ENCODE measurements around the gene NDUFS5. TPM values are rescaled to one million over a fixed set of nuclear protein-coding genes. Genes with fewer than 3 reads are reported as not detected.

Gene NDUFS5
- total RNA-seq, 1 experiment from 2014 or later = 316 TPM

GRCh38 chr1:39081271-39082009, 55.3 kb downstream of the NDUFS5 start:
- Histone ChIP-seq H3K36me3 (ENCODE audit: control insufficient read depth, insufficient read depth, low read length) (no peaks in the 10 kb centered on the region), H3K27ac (ENCODE audit: low read length) (no peak overlapping the region), H3K27me3 (ENCODE audit: control insufficient read depth, insufficient read depth, low read length) (peaks cover 4% of the 10 kb centered on the region; the same call in 1 of the 2 replicates), H3K4me1 (ENCODE audit: control insufficient read depth, insufficient read depth, low read length) (peaks cover under 1% of the 10 kb centered on the region; the same call in 1 of the 2 replicates), H3K4me3 (ENCODE audit: low read depth in 2 of 2, low read length in 2 of 2) (peak overlapping the region; percentile 43 to 47; a peak in 3 of 4 replicates), H3K9me3 (ENCODE audit: control insufficient read depth, insufficient read depth, low read depth, low read length) (no peaks in the 10 kb centered on the region)
- in situ Hi-C loops (cut with HindIII; ENCODE audit: low pct_unique_long_range_greater_than_20kb, low sequenced_read_pairs) (no loop called here), intact Hi-C loops (cut with micrococcal nuclease; ENCODE audit: unreplicated experiment) (no loop called here)
- DNase-seq (ENCODE audit: low read depth, low spot score) (no peak), ATAC-seq (peak; percentile 65)
- BruUV-seq (replicated peaks) = no TSS peak
- CTCF ChIA-PET = no interaction called here
- POLR2A ChIA-PET = interaction anchor here (0.8 kb wide), 1 partner anchor 185 kb away, joined by 7 read pairs; no protein-coding TSS in a partner anchor
- TF ChIP-seq REST (IDR thresholded peaks at IDR 0.05; ENCODE audit: insufficient read depth in 1 of 2, low read depth in 2 of 2, low read length in 1 of 2) (no peak), TCF7L2 (IDR thresholded peaks at IDR 0.05; ENCODE audit: low read depth, low read length) (no peak), SIN3A (IDR thresholded peaks at IDR 0.05; ENCODE audit: borderline replicate concordance, insufficient read depth, low read depth, low read length) (no peak), CTCF (IDR thresholded peaks at IDR 0.05) (no peak), POLR2AphosphoS5 (IDR thresholded peaks at IDR 0.05; ENCODE audit: low read depth, low read length) (no peak)

GRCh38 chr1:39082010-39082799, 56.1 kb downstream of the NDUFS5 start:
- ChIA-PET CTCF (interaction anchor here (0.7 kb wide), 1 partner anchor 124 kb away, joined by 4 read pairs; no protein-coding TSS in a partner anchor), POLR2A (no interaction called here)
- intact Hi-C loops (cut with micrococcal nuclease; ENCODE audit: unreplicated experiment) (no loop called here), in situ Hi-C loops (cut with HindIII; ENCODE audit: low pct_unique_long_range_greater_than_20kb, low sequenced_read_pairs) (no loop called here)
- TF ChIP-seq REST (IDR thresholded peaks at IDR 0.05; ENCODE audit: insufficient read depth in 1 of 2, low read depth in 2 of 2, low read length in 1 of 2) = no peak
- TF ChIP-seq TCF7L2 (IDR thresholded peaks at IDR 0.05; ENCODE audit: low read depth, low read length) = no peak
- TF ChIP-seq SIN3A (IDR thresholded peaks at IDR 0.05; ENCODE audit: borderline replicate concordance, insufficient read depth, low read depth, low read length) = no peak
- TF ChIP-seq CTCF (IDR thresholded peaks at IDR 0.05) = no peak
- TF ChIP-seq POLR2AphosphoS5 (IDR thresholded peaks at IDR 0.05; ENCODE audit: low read depth, low read length) = no peak
- Histone ChIP-seq H3K36me3 (ENCODE audit: control insufficient read depth, insufficient read depth, low read length) (no peaks in the 10 kb centered on the region), H3K9me3 (ENCODE audit: control insufficient read depth, insufficient read depth, low read depth, low read length) (no peaks in the 10 kb centered on the region), H3K27ac (ENCODE audit: low read length) (no peak overlapping the region), H3K4me3 (ENCODE audit: low read depth in 2 of 2, low read length in 2 of 2) (peak overlapping the region; percentile 43 to 47; a peak in 3 of 4 replicates), H3K4me1 (ENCODE audit: control insufficient read depth, insufficient read depth, low read length) (no peaks in the 10 kb centered on the region), H3K27me3 (ENCODE audit: control insufficient read depth, insufficient read depth, low read length) (peaks cover 4% of the 10 kb centered on the region; the same call in 1 of the 2 replicates)
- no TSS peak for BruUV-seq (replicated peaks)
- DNase-seq (ENCODE audit: low read depth, low spot score) = no peak
- 0 out of 2 replicates have a peak, but pooled peaks have one; percentile 8 for ATAC-seq

Data from Panc1 (cell line).